Measurements from ENCODE around the gene PRLR. TPM values are rescaled to one million over a fixed set of nuclear protein-coding genes. Genes with fewer than 3 reads are reported as not detected.

PRLR gene
- total and polyA plus RNA-seq, 9 of the 15 experiments (the other 6 are each of a cell fraction or from before 2014, with no cell fraction given): 0.02 TPM; not detected in 8

- no peak overlapping the region for H3K4me3 ChIP-seq
- POLR2A ChIA-PET: interaction anchor here (0.6 to 0.8 kb wide), 3 partner anchors 22 to 244 kb away, joined by 3 to 4 read pairs (median 3); no protein-coding TSS in a partner anchor
- in situ Hi-C loops (cut with MboI): loop anchor here (10.0 kb wide), 1 partner anchor 528 kb away; no protein-coding TSS in a partner anchor
- no peak for TF ChIP-seq TAF7 (tag; IDR thresholded peaks at IDR 0.05)
- no peak for TF ChIP-seq ZNF707 (CRISPR knock-in tag; conservative IDR thresholded peaks at IDR 0.05)
- TF ChIP-seq AFF1 (IDR thresholded peaks at IDR 0.05; ENCODE audit: low read depth in 1 of 2, partially characterized antibody in 2 of 2): no peak
- TF ChIP-seq DEAF1 (CRISPR knock-in tag; IDR thresholded peaks at IDR 0.05): 0 out of 2 replicates have a peak, but pooled peaks have one; percentile 31
- TF ChIP-seq SP1 (CRISPR knock-in tag; IDR thresholded peaks at IDR 0.05): no peak
- TF ChIP-seq ELF2 (CRISPR knock-in tag; IDR thresholded peaks at IDR 0.05): no peak
- no peak for TF ChIP-seq SMARCB1 (IDR thresholded peaks at IDR 0.05; ENCODE audit: insufficient read length, low read depth)
- peak; percentile 98 for TF ChIP-seq ZNF384 (IDR thresholded peaks at IDR 0.05; ENCODE audit: low read depth, low read length)
- TF ChIP-seq TEAD4 (IDR thresholded peaks at IDR 0.05; ENCODE audit: low read length): no peak
- no peak for TF ChIP-seq TEAD4 (CRISPR knock-in tag; IDR thresholded peaks at IDR 0.05; ENCODE audit: borderline replicate concordance)
- no peak for TF ChIP-seq BCL6 (CRISPR knock-in tag; IDR thresholded peaks at IDR 0.05)
- TF ChIP-seq ZNF239 (CRISPR knock-in tag; IDR thresholded peaks at IDR 0.05): no peak
- TF ChIP-seq SMC3 (conservative IDR thresholded peaks at IDR 0.05; ENCODE audit: insufficient read depth, low read depth, low read length): peak; percentile 80
- no peak for TF ChIP-seq CEBPG (CRISPR knock-in tag; IDR thresholded peaks at IDR 0.05)
- no peak for TF ChIP-seq CEBPG (tag; conservative IDR thresholded peaks at IDR 0.05 in 1 of 2, IDR thresholded peaks at IDR 0.05 in 1 of 2)
- TF ChIP-seq ZNF212 (CRISPR knock-in tag; IDR thresholded peaks at IDR 0.05): no peak
Observed at GRCh38 chr5:35003018-35003957, 227.0 kb downstream of the PRLR start.

More at GRCh38 chr5:35003018-35003957, 227.0 kb downstream of the PRLR start:
- H3K9ac ChIP-seq (ENCODE audit: insufficient read depth in 1 of 2, low read depth in 2 of 2, low read length in 2 of 2): no peak overlapping the region
- no peak overlapping the region for H3K4me2 ChIP-seq (ENCODE audit: insufficient read depth, low read length)
- no peaks in the 10 kb centered on the region for H3K79me2 ChIP-seq (ENCODE audit: control insufficient read depth, insufficient read depth, low read length)
- H3K4me1 ChIP-seq (replicated peaks in 1 of 2; ENCODE audit: control insufficient read depth in 2 of 2, insufficient read depth in 2 of 2, low read length in 2 of 2): no peaks in the 10 kb centered on the region; a peak in 1 of 5 replicates
- H3K9me1 ChIP-seq (ENCODE audit: control insufficient read depth, insufficient read depth, low read length): no peaks in the 10 kb centered on the region
- intact Hi-C loops (cut with micrococcal nuclease): loop anchor here (1.0 to 5.0 kb wide), 6 partner anchors 45 to 529 kb away; partner anchors contain the start of genes BRIX1 and RAD1
- H3K36me3 ChIP-seq (ENCODE audit: control insufficient read depth, insufficient read depth, low read length): no peaks in the 10 kb centered on the region
- CTCF ChIA-PET (ENCODE audit: low intra/inter-chr PET ratio): interaction anchor here (0.7 to 2.4 kb wide), 7 partner anchors 14 to 1001 kb away, joined by 3 to 11 read pairs (median 6); no protein-coding TSS in a partner anchor
- H3K27me3 ChIP-seq (ENCODE audit: control insufficient read depth in 2 of 2, insufficient read depth in 2 of 2, low read length in 2 of 2): peaks cover 5 to 16% of the 10 kb centered on the region in 2 experiments; a peak in 3 of 5 replicates
- FAIRE-seq (peak; percentile 91), ATAC-seq (peak; percentile 96), DNase-seq (ENCODE audit: extremely low read depth in 1 of 4, low spot score in 3 of 4) (peak; percentile 78 to 82 (median 82))
- H4K20me1 ChIP-seq (replicated peaks; ENCODE audit: control insufficient read depth, insufficient read depth, low read length): no peaks in the 10 kb centered on the region
- no peak overlapping the region for H2AFZ ChIP-seq (ENCODE audit: low read depth, low read length)
- H3K27ac ChIP-seq (ENCODE audit: extremely low read depth, low read depth, low read length): no peak overlapping the region
- WGBS (ENCODE audit: insufficient coverage, low coverage, missing lambda C conversion rate): 2% methylated on average over 18 of the region's 18 CpGs
- H3K9me3 ChIP-seq (replicated peaks; ENCODE audit: control insufficient read depth, insufficient read depth, low read depth, low read length): no peaks in the 10 kb centered on the region
- BruUV-seq (replicated peaks): no TSS peak

Data from K562 (cell line).